GM04503 (cell line): ENCODE results near the gene OR51V1.

ENCODE experiments used
- DNase-seq: peaks from one replicate; pipeline ENCODE4 v3.0.0-alpha.2; 2012; ENCODE audit warnings: low read depth

The OR51V1 gene

GRCh38 chr11:5230266-5230665 lies 29.8 kb upstream of the OR51V1 start:
- no peak for DNase-seq

- no peak for DNase-seq
Observed at GRCh38 chr11:5229796-5230195, 29.3 kb upstream of the OR51V1 start.

- DNase-seq: no peak
Observed at GRCh38 chr11:5229356-5229755, 28.9 kb upstream of the OR51V1 start.

- DNase-seq: no peak
Observed at GRCh38 chr11:5228124-5228523, 27.6 kb upstream of the OR51V1 start.

GRCh38 chr11:5227681-5228080 lies 27.2 kb upstream of the OR51V1 start:
- DNase-seq: no peak

- no peak for DNase-seq
Observed at GRCh38 chr11:5226732-5227310, 26.3 kb upstream of the OR51V1 start, which contains the start of gene HBB. HBB (minus strand) TSS chr11:5227071; CDS start chr11:5227021, 50 bp downstream.

GRCh38 chr11:5225480-5225871 lies 25.0 kb upstream of the OR51V1 start:
- DNase-seq: no peak

- DNase-seq: no peak
Observed at GRCh38 chr11:5224538-5225479, 24.3 kb upstream of the OR51V1 start.

- no peak for DNase-seq
Observed at GRCh38 chr11:5223686-5224085, 23.2 kb upstream of the OR51V1 start.

- DNase-seq: no peak
Observed at GRCh38 chr11:5223146-5223545, 22.7 kb upstream of the OR51V1 start.

- no peak for DNase-seq
Observed at GRCh38 chr11:5210376-5210885, 9.9 kb upstream of the OR51V1 start.

GRCh38 chr11:5204787-5205186 lies 4.3 kb upstream of the OR51V1 start:
- peak; percentile 35 for DNase-seq

GRCh38 chr11:5203366-5203765 lies 2.9 kb upstream of the OR51V1 start:
- DNase-seq: no peak

GRCh38 chr11:5198285-5198684 lies 2.2 kb downstream of the OR51V1 start:
- no peak for DNase-seq

- peak; percentile 11 for DNase-seq
Observed at GRCh38 chr11:5197536-5197935, 2.9 kb downstream of the OR51V1 start.

GRCh38 chr11:5196731-5197130 lies 3.8 kb downstream of the OR51V1 start:
- DNase-seq: no peak

GRCh38 chr11:5196067-5196466 lies 4.4 kb downstream of the OR51V1 start:
- DNase-seq: no peak

- no peak for DNase-seq
Observed at GRCh38 chr11:5192738-5193137, 7.7 kb downstream of the OR51V1 start.

- DNase-seq: no peak
Observed at GRCh38 chr11:5188201-5188600, 12.3 kb downstream of the OR51V1 start.

GRCh38 chr11:5178046-5178837 lies 22.2 kb downstream of the OR51V1 start:
- no peak for DNase-seq

- DNase-seq: no peak
Observed at GRCh38 chr11:5174934-5175333, 25.5 kb downstream of the OR51V1 start.

- DNase-seq: no peak
Observed at GRCh38 chr11:5171856-5172255, 28.6 kb downstream of the OR51V1 start.
